ENCODE measurements around the gene TGM2.

DNA sequence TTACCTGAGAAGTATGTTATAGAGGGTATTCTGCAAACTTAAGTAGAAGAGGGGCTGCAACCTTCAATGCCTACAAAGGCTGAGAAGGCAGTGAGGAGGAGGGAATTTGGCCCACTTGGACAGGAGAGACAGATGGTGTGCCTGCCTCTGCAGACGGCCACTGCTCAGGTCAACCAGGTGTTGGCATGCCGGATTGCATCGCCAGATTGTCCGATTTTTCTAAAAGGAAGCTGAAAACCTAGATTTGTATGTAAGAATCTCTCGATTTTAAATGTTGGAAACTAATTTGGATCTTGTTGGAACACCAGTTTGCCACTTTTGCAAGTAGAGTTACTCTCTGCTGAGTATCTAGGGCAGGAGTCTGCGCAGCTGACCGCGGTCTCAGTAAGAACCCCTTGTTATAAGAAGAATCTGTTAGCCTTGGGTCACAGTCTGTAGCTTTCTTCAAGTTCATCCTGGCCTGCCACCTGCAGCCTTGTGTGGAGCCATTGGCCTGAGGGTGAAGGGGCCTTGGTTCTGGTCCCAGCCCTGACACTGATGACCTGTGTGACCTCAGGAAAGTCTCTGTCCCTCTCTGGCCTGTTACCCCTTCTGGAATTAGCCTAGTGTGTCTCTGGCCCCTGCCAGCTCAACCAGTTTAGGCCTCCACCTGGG, 54.4 kb downstream of the TGM2 start:
- TF ChIP-seq POLR2A (IDR thresholded peaks at IDR 0.05; ENCODE audit: extremely low read depth, insufficient read length) (no peak), CTCF (IDR thresholded peaks at IDR 0.05; ENCODE audit: low read depth, low read length) (no peak), MAX (IDR thresholded peaks at IDR 0.05; ENCODE audit: low read depth, low read length) (no peak)

Measured in NB4 (cell line).